AG10803 (cell line): ENCODE measurements around the gene KCNK18.

ENCODE experiments used
- DNase-seq: peaks from one replicate; pipeline ENCODE4 v3.0.0; 2010; ENCODE audit warnings: low read depth
- H3K4me3 ChIP-seq: 2 replicates; pipeline ENCODE4 v1.5.1; 2011; ENCODE audit warnings: mild to moderate bottlenecking, low read length, control low read depth
- TF ChIP-seq, protein P1 (sequence below): conservative IDR thresholded peaks from 2 replicates; pipeline ENCODE4 v1.5.1; 2011; ENCODE audit warnings: mild to moderate bottlenecking, low read length, control low read depth, inconsistent platforms

KCNK18 gene

GRCh38 chr10:117214401-117214800 is 17.1 kb downstream of the KCNK18 start:
- H3K4me3 ChIP-seq = no peak overlapping the region
- peak; percentile 6 for DNase-seq
- TF ChIP-seq, protein P1, sequence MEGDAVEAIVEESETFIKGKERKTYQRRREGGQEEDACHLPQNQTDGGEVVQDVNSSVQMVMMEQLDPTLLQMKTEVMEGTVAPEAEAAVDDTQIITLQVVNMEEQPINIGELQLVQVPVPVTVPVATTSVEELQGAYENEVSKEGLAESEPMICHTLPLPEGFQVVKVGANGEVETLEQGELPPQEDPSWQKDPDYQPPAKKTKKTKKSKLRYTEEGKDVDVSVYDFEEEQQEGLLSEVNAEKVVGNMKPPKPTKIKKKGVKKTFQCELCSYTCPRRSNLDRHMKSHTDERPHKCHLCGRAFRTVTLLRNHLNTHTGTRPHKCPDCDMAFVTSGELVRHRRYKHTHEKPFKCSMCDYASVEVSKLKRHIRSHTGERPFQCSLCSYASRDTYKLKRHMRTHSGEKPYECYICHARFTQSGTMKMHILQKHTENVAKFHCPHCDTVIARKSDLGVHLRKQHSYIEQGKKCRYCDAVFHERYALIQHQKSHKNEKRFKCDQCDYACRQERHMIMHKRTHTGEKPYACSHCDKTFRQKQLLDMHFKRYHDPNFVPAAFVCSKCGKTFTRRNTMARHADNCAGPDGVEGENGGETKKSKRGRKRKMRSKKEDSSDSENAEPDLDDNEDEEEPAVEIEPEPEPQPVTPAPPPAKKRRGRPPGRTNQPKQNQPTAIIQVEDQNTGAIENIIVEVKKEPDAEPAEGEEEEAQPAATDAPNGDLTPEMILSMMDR = no peak

GRCh38 chr10:117215079-117215478 is 17.8 kb downstream of the KCNK18 start:
- TF ChIP-seq, protein P1 = no peak
- no peak overlapping the region for H3K4me3 ChIP-seq
- no peak for DNase-seq

GRCh38 chr10:117216028-117216427 is 18.7 kb downstream of the KCNK18 start:
- H3K4me3 ChIP-seq = peak overlapping the region; percentile 74
- TF ChIP-seq, protein P1 = no peak
- no peak for DNase-seq

- peak overlapping the region; percentile 74 for H3K4me3 ChIP-seq
- TF ChIP-seq, protein P1 = peak; percentile 98
- DNase-seq = peak; percentile 63
Measured at GRCh38 chr10:117216611-117217195, 19.4 kb downstream of the KCNK18 start.

DNA sequence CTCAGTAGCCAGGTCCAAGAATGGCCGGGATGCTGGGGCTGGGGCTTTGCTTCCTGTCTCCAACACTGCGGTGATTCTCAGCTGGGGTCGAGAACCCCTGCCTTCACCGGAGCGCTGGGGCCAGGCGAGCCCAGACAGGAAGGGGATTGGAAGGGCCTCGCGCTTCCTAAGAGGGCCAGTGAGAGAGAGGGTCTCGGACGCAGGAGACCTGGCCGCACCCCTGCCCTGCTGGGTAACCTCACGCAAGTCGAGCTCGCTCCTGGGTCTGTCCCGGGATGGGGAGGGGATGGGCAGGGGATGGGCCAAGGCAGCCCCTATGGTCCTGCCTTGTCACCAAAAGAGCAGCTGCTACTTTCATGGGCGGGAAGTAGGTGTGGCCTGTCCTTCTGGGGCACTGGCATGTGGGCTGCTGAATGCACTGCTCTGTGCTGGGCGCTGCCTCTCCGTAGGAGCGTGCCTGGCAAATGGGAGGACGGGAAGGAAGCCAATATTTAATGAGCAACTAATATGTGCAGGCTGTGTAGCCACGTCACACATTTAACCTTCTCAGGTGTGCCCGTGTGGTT is 20.0 kb downstream of the KCNK18 start:
- peak; percentile 8 for DNase-seq

DNA sequence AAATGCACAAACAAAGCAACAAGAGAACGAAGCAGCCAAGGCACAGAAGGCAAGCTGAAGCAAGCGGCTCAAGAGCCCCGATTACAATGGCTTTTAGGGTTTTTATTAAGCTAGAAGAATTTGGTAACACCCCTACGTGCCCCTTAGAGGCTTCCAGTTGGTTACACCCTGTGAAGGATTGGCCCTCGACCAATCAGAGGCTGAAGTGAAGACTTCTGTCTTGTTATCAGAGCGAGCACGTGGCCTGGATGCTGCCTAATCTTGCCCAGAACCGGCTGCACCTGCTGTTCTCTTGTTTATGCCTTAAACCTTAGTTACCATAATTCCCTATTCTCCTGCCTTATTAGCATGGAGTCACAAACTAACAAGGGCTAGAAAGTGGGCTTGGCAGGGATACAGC is 21.4 kb downstream of the KCNK18 start:
- no peak overlapping the region for H3K4me3 ChIP-seq
- DNase-seq = no peak
- TF ChIP-seq, protein P1 = no peak

More for the DNA sequence above, 20.0 kb downstream of the KCNK18 start:
- TF ChIP-seq, protein P1 = no peak
- peak overlapping the region; percentile 74 for H3K4me3 ChIP-seq

DNA sequence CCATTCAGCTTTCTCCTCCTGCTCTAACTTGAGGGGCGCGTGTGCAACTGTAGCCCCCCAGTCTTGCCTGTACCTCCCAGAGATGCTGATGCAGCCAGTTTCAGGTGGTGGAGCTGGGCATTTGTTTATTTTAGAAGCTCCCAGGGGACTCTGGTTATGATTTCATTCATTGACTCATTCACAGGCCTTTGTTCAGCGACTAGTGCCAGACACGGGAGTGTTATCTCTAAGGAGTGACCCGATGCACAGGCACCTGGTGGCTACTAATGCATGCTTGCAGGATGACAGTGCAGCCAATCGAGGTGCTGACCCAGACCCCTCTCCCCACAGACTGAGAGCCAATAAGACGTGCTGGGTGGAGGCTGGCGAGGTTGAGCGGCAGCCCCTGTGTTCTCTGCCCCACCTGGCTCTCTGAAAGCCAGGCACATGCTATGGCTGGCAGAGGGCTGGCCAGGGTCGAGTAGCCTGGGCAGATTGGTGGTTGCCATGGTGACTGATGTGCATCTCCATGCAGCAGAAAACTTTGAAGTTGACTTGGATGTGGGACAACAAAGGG is 23.9 kb downstream of the KCNK18 start:
- no peak for DNase-seq

More for the DNA sequence above, 23.9 kb downstream of the KCNK18 start:
- no peak overlapping the region for H3K4me3 ChIP-seq
- TF ChIP-seq, protein P1 = no peak
